ENCODE results near the gene SC5D.

Gene SC5D

DNA sequence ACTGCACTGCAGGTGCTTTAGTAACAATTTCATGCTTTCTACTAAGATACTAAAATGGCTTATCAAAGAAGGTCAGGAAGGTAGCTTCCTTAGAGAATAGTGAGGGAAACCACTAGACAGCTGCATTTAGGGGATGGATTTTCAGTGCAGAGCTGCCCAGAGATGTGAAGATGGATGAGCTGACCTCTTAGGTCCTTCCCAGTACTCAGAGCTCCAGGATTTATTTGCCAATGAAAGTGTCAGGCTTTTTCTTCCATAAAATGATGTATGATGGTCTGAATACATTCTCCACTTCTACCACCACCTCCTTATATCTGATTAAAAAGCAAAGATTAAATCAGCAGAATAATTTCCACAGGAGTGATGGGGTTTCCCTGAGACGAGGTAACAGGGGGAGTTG is 35.0 kb downstream of the SC5D start:
- H3K27ac ChIP-seq, result no peak overlapping the region
- no peak for DNase-seq (ENCODE audit: low read depth, low spot score)

DNA sequence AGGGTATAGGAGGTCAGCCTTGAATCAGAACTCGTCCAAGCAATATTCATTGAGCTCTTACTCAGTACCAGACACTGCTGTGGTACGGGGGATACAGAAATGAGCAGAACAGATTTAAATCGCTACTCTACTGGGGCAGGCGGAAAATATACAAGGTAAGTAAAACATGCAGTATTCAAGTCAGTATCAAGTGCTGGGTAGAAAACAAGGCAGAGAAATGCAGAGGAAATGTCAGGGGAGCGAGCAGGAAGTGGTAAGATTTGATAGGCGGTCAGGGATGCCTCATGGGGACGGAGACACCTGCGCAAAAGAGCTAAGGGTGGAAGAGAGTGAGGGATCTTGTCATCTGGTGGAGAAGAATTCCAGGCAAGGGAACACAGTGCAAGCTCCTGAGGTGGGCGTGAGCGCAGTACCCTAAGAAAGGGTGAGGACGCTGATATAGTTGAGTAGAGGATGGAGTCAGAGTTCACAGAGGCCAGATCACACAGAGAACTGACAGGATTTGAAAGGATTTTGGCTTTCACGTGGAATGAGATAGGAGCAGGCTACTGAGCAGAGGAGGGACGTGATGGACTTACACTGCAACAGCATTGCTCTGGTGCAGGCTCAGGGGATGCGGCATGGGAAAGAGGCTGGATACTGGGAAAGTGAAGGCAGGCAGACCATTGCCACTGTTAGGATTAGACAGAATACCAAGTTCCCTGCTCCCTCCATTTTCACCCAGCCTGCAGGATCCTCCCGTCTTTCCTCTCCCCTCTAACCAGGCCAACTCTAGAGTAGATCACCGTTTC is 35.8 kb downstream of the SC5D start:
- DNase-seq (ENCODE audit: low read depth, low spot score), result no peak
- H3K27ac ChIP-seq, result no peak overlapping the region

DNA sequence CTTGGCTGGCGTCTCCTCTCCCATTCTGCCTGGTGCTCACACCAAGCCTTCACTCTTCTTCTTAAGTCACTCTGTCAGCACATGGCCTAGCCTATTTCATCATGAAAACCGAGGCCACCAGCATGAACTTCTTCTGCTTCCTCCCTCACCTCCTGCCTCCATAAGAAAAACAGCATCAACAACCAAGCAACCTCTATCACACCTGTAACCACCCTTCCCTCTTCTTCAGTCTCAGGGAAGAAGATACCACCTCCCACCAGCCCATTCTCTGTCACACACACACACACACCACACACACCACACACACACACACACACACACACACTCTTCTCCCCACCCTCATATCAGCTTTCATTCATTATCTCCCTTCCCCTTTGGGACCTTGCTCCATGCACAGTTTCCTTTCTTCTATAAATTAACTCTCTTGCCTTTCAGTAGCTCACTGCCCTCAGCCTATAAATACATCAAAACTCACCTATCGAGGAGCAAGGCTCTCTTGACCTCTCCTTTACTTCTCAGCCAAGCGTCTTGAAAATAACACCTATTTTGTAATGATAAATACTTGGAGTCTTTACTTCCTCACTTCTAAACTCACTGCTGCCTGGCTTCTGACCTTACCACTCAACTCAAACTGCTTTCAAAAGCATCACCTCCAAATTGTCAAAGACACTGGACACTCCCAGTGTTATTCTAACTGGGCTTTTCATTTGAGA is 36.6 kb downstream of the SC5D start:
- no peak for DNase-seq (ENCODE audit: low read depth, low spot score)
- H3K27ac ChIP-seq, result no peak overlapping the region

DNA sequence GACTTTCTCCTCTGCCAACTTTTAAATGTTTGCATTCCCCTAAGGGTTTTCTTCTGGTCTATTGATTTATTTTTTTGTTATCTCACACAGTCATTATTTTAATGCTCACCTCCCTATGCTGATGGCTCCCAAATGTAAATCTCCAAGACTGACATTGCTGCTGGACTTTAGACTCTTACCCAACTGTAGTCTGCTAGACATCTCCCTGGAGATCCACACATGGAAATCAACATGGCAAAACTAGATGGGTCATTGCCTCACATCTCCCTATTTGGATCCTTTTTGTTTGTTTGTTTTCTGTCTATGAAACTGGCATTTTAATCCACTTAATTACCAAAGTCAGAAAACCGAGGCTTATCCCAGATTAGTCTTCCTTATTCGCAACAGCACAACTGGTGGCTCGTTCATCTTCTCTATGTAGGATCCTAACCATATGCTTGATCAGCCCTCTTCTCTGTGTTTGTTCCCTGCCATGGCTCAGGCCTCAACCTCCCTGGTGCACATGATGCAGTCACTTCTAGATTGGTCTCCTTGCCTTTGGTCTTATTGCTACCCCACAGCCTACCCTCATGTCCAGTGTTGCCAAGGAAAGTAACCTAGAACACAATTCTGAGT is 37.3 kb downstream of the SC5D start:
- H3K27ac ChIP-seq, result no peak overlapping the region
- DNase-seq (ENCODE audit: low read depth, low spot score), result no peak

DNA sequence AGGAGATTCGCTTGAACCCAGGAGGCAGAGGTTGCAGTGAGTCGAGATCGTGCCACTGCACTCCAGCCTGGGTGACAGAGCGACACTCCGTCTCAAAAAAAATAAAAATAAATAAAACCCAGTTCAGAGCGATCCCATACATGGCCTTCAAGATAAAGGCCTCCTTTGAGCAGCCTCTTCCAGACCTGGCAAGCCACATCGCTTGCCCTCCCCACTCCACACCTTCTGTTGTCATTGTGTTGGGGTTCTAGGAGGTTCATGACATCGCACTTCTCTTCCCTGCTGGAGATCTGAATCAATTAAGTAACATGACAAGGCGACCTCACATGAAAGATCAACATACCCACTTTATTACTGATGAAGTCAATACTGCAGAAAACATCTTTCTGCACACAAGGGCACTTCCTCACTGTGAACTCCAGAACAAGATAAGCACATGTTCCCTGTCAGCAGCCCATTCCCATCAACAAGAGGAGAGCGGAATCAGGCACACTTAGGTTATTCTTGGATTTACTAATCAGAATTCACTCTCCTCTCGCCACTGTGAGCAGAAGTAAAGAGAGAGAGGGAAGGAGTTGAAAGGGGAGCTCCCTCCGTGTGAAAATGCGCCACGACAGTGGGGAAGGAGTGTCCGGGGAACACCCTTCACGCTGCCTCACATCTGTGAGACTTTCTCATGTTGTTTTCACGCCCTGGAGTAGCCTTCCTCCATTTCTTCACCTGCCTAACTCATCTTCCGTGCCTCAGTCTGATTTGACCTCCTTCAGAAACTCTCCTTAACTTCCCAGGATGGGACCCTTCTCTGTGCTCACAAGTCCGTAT is 38.3 kb downstream of the SC5D start:
- no peak for DNase-seq (ENCODE audit: low read depth, low spot score)
- H3K27ac ChIP-seq, result no peak overlapping the region

DNA sequence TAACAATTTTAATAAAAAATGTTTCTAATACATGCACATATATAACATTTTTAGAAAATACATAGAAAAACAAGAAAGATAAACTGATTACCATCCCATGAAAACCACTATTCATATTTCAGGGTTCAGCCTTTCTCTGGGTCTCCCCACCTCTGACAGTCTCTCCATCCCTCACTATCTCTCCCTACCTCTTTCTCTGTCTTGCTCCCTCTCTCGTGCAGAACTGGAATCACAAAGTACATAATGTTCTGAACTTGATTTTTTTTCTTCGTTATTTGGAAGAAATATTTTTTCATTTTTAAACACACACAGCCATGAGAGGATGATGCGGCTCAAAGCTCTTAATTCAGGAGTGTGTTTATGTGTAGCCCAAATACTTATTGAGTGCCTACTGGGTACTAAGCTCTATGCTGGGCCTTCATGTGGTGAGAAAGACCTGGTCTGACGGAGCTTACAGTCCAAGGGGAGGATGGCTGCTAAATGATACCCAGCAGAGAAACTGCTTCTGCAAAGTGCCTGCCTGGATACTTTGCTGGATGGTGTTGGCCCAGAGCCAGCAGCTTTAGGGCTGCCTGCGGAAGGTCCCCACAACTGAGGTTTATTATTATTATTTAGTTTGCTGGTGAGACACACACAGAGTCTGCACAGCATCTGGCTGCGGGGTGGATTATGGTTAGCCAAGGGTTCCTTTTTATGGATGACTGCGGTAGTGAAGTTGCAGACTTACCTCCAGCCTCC is 42.6 kb downstream of the SC5D start:
- no peak overlapping the region for H3K27ac ChIP-seq
- DNase-seq (ENCODE audit: low read depth, low spot score), result no peak

DNA sequence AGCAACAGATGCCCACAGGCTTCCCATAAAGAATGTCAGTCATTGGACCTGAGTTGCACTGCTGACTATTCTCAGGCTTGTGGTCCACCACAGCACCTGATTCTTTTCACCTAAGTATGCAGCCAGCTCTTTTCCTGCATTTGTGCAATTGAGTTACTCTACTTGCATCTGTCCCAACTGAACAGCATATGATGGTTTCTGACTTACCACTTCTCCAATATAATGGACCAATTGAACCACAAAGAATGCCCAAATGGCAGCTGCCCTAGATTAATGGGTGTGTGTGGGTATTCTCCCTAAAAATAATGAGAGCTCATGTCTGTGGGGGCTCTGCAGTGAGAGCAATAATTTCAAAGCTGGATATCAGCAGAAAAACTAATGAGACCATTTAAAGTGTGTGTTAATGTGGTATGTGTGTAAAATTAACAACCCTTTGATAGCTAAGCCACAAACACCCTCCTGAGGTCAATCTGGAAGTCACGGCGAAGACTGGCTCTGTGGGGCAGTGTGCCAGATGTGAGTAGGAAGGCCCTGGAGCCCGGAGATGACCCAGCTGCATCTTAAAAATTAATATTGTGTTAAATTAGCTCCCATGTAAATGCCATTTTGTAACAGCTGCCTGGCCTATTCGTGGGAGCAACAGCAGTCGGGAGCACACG is 43.8 kb downstream of the SC5D start:
- no peak overlapping the region for H3K27ac ChIP-seq
- no peak for DNase-seq (ENCODE audit: low read depth, low spot score)

DNA sequence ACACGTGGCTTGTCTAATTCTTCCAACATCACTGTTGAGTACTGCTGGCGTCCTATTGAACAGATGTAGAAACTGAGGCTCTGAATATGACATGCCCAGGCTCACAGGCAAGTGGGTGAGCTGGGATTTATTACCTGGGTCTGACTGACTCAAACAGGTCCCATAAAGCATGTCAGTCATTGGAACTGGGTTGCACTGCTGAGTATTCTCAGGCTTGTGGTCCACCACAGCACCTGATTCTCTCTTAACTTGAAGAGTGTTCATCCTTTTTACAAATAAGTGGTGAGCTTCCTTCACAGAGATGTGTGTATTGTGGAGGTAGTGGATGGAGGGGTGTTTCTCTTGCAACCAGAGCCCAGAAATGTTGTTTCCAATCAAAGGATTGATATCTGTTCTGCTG is 44.5 kb downstream of the SC5D start:
- no peak for DNase-seq (ENCODE audit: low read depth, low spot score)
- H3K27ac ChIP-seq, result no peak overlapping the region

DNA sequence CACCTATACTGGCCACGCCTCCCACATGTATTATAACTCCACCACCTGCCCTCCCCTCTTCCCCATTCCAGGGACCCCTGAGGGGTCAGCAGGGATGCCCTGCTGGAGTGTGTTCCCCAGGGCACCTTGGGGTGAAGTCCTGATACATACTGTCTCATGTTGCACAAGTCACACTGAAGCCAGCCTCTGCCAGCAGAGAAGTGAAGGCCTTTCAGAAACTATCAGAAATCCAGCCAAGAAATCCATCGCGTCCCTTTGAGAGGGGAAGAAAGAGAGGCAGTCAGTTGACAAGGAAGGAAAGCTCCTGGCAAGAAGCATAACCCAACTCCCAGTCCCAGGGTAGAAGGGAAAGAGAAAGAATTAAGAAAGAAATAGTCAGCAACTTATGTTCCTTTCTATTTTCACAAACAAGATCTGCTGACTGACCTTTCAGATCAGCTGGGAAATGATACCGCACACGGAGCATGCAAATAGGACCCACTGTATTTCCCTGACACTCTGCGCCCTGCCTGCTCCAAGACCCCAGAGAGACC is 45.2 kb downstream of the SC5D start:
- DNase-seq (ENCODE audit: low read depth, low spot score), result no peak

DNA sequence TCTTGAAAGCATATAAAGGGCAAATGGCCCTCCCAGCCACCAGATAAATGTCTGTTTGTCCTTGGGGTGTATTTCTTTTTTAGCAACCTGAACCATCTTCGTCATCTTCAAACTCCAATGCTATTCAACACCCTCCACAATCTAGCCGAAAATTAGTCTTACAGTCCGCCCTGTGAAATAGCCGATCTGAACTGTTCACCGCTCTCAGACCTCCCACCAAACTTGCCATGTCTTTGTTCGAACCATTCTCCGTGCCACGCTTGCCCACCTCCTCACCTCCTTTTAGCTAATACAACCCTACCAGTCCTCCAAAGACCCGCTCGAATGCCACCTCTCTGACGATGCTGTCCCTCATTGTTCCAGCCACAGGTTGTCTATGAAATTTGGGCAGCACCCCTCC is 46.0 kb downstream of the SC5D start:
- no peak overlapping the region for H3K27ac ChIP-seq
- DNase-seq (ENCODE audit: low read depth, low spot score), result no peak

More for the DNA sequence above, 45.2 kb downstream of the SC5D start:
- no peak overlapping the region for H3K27ac ChIP-seq

DNA sequence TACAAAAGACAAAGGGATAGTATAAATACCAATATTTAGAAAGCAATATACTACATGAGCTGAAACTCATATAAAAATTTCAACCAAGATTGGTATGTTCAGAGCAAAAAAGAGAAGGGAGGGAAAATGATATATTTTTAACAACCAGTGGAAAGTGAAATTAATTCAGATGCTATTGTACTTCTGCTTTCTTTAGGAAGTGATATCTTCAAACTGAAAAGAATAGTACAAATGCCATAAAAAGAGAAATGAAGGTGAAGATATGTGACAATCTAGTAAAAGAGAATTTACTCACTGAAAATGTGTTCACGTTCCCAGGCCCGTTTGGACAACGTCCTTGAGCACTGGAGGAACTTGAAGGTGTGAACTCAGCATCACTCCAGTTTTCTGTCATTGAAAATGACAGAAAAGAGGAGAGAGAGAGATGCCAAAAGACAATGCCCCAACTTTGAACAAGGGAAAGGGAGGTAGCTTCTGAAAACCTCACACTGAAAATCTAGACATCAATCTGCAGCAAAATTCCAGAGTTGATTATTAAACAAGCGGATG is 47.5 kb downstream of the SC5D start:
- no peak for DNase-seq (ENCODE audit: low read depth, low spot score)
- H3K27ac ChIP-seq, result no peak overlapping the region

DNA sequence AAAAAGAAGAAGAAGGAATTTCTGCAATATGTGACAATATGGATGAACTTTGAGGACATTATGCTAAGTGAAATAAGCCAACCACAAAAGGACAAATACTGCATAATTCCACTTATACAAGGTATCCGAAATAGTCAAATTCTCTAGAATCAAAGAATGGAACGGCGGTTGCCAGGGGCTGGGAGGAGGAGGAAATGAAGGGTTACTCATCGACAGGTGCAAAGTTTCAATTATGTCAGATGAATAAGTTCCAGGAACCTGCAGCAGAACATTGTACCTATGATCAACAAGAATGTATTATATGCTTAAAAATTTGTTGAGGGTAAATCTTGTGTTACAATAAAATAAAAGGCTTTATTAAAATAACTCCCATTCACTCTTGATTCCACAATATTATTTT is 49.0 kb downstream of the SC5D start:
- DNase-seq (ENCODE audit: low read depth, low spot score), result no peak

DNA sequence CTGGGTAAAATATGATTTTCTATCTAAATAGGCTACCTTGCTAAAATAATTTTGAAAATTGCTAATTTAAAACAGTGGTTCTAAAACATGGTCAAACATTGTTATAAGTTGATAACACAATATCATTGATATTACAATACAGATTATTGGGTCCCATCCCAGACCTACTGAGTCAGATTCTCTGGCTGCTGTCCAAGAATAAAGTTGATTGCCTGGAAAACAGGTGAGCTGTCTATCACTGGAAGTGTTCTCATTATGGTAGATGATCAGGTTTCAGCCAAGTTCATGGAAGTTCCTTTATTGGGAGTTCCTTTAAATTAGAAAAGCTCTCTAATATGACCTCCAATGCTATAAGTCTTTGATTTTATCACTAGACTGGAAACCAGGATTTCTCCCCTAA is 52.3 kb downstream of the SC5D start:
- H3K27ac ChIP-seq, result no peak overlapping the region
- no peak for DNase-seq (ENCODE audit: low read depth, low spot score)

More for the DNA sequence above, 49.0 kb downstream of the SC5D start:
- H3K27ac ChIP-seq, result no peak overlapping the region

DNA sequence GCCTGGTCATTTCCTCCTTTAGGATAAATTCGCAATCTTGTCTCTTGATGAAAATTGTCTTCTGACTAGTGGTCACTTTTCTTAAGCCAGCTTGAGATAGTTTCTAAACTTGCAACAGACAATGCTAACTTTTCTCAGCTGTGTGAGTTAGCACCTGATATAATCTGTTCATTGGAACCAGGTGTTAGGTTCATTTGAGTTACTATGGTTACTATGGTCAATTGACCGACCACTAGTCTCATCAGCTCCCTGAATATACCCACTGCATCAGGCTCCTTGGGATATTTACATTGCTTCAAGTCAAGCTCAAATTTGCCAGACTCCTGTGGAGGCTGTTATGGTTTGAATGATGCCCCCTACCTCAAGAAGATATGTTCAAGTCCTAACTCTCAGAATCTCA is 54.5 kb downstream of the SC5D start:
- no peak overlapping the region for H3K27ac ChIP-seq

DNA sequence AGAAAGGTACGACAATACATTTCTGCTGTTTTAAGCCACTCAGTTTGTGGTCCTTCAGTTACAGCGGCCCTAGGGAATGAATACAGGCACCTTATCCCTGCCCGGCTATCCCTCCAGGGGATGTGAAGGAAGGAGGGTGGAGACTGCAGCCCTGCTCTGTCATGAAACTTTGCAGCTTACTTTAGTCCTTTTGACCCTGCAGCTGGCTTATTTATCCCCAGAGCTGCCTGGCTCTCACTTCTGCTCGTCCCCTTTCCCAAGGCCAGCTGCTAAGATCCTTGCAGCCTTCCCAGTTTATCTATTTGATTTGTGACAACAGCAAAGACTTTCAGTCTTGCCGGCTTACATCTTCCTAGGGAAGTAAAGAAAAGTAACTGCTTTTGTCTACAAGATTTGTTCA is 55.2 kb downstream of the SC5D start:
- DNase-seq (ENCODE audit: low read depth, low spot score), result no peak
- H3K27ac ChIP-seq, result no peak overlapping the region

More for the DNA sequence above, 54.5 kb downstream of the SC5D start:
- no peak for DNase-seq (ENCODE audit: low read depth, low spot score)

DNA sequence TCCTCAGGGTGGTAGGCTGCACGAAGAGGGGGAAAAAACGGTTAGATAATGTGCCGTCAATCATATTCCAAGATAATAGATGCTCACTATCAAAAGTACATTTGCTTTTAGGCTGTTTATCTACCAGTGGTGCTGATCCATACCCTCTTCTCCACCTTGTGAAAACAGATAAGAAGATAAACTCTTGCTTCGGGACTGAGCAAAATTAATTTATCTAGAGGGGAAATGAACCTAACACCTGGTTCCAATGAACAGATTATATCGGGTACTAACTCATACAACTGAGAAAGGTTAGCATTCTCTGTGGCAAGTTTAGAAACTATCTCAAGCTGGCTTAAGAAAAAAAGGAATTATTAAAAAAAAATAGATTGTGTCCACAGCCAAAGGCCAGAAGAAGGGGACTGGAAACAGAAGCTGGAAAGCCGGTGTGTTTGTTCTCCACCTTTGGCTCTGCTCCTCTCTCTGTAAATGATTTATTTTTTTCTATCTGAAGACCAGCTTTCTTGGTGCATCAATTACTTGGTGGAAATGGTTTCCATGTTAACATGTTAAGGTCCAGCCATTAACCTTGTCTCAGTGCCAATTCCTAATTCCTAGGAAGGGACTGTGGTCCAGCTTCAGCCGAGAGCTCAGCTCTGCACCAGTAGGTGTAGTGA is 55.8 kb downstream of the SC5D start:
- H3K27ac ChIP-seq, result no peak overlapping the region
- DNase-seq (ENCODE audit: low read depth, low spot score), result no peak

DNA sequence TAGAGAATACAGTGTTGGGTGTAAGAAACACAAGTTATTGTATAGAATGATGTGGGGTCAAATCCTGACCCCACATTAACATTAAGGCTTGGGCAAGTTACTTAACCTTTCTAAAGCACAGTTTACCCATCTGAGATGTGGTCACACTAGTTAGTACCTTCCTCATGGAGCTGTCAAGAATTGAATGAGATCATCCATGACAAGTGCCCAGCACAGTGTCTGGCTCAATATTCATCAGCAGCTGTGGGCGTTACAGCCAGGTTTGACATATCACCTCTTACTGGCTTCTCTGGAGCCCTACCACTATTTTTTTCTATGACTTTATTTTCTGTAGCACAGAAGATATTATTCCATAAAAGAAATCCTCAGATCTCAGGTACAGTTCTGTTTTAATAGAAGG is 57.2 kb downstream of the SC5D start:
- DNase-seq (ENCODE audit: low read depth, low spot score), result no peak
- H3K27ac ChIP-seq, result no peak overlapping the region

DNA sequence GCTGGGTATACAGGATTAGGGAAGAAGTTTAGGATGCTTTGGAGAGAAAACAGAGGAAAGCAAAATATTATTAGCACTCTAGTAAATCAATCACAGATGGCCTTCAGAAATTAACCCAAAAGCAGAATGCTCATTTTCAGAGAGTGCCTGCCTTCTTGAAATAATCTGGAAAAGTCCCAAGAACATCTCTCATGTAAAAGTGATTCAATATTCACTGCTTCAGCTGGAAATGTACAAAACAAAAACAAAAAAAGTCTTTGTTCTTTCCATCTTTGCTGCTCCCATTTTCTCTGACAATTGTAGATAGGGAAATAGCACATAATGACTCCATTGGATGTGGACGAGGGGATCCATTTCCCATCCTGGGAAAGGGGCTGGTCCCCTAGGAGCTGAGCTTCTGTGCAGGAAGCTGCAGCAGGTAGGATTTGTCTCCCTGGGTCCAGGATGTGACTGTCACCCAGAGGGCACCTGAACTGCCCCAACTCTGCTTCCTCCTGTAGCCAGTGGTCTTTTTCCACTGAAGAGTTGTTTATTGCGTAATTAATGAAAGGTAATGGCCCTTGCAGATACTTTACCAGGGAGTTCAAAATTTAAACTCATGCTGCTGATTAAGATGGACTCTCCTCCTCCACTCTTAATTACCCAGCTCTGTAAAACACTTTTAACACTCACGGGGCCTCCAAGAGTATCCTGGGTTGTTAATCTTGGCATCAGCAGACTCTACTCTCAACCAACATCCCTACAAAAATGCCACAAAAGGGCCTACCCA is 57.9 kb downstream of the SC5D start:
- DNase-seq (ENCODE audit: low read depth, low spot score), result no peak
- H3K27ac ChIP-seq, result no peak overlapping the region
